ENCODE data around the gene NUP205. TPM values are rescaled to one million over a fixed set of nuclear protein-coding genes. Genes with fewer than 3 reads are reported as not detected.

Gene NUP205
- total RNA-seq, 1 donor from 2014 or later, result 27.0 TPM

DNA sequence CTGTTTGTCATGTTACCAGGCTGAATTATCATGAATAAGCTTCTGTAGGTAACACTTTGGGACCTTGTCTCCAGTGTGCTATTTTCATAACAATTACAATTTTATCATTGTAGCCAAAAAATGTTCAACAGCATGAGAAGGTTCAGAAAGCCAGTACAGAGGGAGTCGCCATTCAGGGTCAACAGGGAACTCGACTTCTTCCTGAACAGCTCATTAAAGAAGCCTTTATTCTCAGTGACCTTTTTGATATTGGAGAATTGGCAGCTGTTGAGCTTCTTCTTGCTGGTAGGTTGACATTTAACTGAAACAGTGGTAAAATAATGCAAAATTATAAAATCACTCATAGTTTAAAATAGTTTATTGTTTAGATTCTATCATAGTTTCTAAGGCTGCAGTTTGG is 15.8 kb downstream of the NUP205 start:
- H3K36me3 Mint-ChIP-seq (ENCODE audit: low read depth), result peaks cover 13% of the 10 kb centered on the region
- H3K4me3 Mint-ChIP-seq (ENCODE audit: unreplicated experiment), result no peak overlapping the region
- DNase-seq (ENCODE audit: low spot score), result no peak
- no peaks in the 10 kb centered on the region for H3K9me3 Mint-ChIP-seq (ENCODE audit: low read depth)
- H3K4me1 Mint-ChIP-seq (ENCODE audit: low read depth), result no peaks in the 10 kb centered on the region
- TF ChIP-seq, protein P1, sequence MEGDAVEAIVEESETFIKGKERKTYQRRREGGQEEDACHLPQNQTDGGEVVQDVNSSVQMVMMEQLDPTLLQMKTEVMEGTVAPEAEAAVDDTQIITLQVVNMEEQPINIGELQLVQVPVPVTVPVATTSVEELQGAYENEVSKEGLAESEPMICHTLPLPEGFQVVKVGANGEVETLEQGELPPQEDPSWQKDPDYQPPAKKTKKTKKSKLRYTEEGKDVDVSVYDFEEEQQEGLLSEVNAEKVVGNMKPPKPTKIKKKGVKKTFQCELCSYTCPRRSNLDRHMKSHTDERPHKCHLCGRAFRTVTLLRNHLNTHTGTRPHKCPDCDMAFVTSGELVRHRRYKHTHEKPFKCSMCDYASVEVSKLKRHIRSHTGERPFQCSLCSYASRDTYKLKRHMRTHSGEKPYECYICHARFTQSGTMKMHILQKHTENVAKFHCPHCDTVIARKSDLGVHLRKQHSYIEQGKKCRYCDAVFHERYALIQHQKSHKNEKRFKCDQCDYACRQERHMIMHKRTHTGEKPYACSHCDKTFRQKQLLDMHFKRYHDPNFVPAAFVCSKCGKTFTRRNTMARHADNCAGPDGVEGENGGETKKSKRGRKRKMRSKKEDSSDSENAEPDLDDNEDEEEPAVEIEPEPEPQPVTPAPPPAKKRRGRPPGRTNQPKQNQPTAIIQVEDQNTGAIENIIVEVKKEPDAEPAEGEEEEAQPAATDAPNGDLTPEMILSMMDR (IDR thresholded peaks at IDR 0.05), result no peak
- H3K27ac Mint-ChIP-seq (ENCODE audit: unreplicated experiment), result no peak overlapping the region
- no peaks in the 10 kb centered on the region for H3K27me3 Mint-ChIP-seq (ENCODE audit: low read depth)

DNA sequence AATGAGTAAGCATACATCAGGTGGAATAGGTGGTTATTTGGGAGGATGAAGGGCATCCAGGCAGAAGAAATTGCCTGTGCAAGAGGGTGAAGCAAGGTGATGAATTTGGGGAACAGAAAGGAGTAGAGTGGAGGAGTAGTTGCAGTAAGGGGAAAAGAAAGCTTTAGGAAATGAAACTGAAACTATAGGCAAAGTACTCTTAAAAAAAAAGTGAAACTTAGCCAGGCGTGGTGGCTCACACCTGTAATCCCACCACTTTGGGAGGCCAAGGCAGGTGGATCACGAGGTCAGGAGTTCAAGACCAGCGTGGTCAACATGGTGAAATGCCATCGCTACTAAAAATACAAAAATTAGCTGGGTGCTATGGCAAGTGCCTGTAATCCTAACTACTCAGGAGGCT is 17.6 kb downstream of the NUP205 start:
- no peaks in the 10 kb centered on the region for H3K4me1 Mint-ChIP-seq (ENCODE audit: low read depth)
- H3K27me3 Mint-ChIP-seq (ENCODE audit: low read depth), result no peaks in the 10 kb centered on the region
- DNase-seq (ENCODE audit: low spot score), result no peak
- no peak overlapping the region for H3K27ac Mint-ChIP-seq (ENCODE audit: unreplicated experiment)
- TF ChIP-seq, protein P1 (IDR thresholded peaks at IDR 0.05), result no peak
- H3K4me3 Mint-ChIP-seq (ENCODE audit: unreplicated experiment), result no peak overlapping the region
- peaks cover 17% of the 10 kb centered on the region for H3K36me3 Mint-ChIP-seq (ENCODE audit: low read depth)
- no peaks in the 10 kb centered on the region for H3K9me3 Mint-ChIP-seq (ENCODE audit: low read depth)

DNA sequence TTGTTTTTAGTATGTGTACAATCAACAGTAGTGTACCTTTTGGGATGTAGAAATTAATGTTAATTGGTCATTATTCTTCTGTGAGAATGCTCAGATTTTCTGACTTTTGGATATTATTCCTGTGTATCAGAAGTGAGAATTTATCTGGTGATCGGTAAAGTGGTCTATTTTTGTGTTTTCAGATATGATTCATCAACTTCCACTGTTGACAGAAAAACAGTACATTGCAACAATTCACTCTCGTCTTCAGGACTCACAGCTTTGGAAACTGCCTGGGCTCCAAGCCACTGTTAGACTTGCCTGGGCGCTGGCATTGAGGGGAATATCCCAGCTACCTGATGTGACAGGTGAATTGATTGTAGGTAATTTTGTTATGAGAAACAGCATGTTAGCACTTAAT is 20.9 kb downstream of the NUP205 start:
- Mint-ChIP-seq H3K4me1 (ENCODE audit: low read depth) (no peaks in the 10 kb centered on the region), H3K36me3 (ENCODE audit: low read depth) (peaks cover 16% of the 10 kb centered on the region), H3K4me3 (ENCODE audit: unreplicated experiment) (no peak overlapping the region)

DNA sequence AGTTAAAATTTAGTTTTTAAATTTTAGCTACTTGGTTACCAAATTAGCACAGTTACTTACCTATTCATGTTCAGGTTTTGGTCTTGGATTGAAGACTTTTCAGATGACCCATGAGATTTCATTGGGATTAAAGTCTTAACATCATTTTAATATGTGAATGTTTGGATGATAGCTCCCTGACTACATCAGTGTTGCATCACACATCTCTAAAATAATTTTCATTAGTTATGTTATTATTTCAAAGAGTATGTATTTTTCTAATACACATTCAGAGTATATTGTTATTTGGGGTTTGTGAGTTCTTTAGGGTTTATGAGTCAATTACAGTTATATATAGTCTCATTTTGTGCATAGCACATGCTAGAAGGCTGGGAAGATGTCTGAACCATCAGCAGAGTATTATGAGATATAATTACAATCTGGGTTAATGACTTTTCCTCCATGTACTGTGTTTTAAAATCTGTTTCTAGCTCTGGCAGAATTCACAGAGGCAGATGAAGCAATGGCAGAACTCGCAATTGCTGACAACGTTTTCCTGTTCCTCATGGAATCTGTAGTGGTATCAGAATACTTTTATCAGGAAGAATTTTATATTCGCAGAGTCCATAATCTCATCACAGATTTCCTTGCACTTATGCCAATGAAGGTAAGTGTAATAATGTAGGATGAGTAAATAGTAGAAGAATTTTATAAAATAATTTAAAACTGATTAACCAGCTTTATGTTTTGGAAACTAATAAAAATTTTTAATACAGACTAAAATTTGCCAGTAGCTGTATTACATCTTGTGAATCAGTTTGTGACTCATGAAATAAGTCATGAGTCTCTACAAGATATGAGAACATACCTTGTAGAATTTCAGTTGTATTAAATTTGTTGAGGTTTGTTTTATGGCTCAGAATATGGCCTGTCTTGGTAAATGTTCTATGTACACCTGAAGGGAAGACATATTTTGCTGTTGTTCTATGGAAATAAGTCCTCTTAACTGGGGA is 26.9 kb downstream of the NUP205 start:
- Mint-ChIP-seq H3K36me3 (ENCODE audit: low read depth) (peaks cover 26% of the 10 kb centered on the region), H3K27ac (ENCODE audit: unreplicated experiment) (no peak overlapping the region), H3K9me3 (ENCODE audit: low read depth) (peaks cover 8% of the 10 kb centered on the region), H3K4me3 (ENCODE audit: unreplicated experiment) (no peak overlapping the region), H3K4me1 (ENCODE audit: low read depth) (no peaks in the 10 kb centered on the region), H3K27me3 (ENCODE audit: low read depth) (no peaks in the 10 kb centered on the region)
- TF ChIP-seq, protein P1 (IDR thresholded peaks at IDR 0.05), result no peak
- DNase-seq (ENCODE audit: low spot score), result no peak

More for the DNA sequence above, 20.9 kb downstream of the NUP205 start:
- TF ChIP-seq, protein P1 (IDR thresholded peaks at IDR 0.05), result no peak
- no peak for DNase-seq (ENCODE audit: low spot score)
- H3K27me3 Mint-ChIP-seq (ENCODE audit: low read depth), result no peaks in the 10 kb centered on the region
- no peaks in the 10 kb centered on the region for H3K9me3 Mint-ChIP-seq (ENCODE audit: low read depth)
- no peak overlapping the region for H3K27ac Mint-ChIP-seq (ENCODE audit: unreplicated experiment)

DNA sequence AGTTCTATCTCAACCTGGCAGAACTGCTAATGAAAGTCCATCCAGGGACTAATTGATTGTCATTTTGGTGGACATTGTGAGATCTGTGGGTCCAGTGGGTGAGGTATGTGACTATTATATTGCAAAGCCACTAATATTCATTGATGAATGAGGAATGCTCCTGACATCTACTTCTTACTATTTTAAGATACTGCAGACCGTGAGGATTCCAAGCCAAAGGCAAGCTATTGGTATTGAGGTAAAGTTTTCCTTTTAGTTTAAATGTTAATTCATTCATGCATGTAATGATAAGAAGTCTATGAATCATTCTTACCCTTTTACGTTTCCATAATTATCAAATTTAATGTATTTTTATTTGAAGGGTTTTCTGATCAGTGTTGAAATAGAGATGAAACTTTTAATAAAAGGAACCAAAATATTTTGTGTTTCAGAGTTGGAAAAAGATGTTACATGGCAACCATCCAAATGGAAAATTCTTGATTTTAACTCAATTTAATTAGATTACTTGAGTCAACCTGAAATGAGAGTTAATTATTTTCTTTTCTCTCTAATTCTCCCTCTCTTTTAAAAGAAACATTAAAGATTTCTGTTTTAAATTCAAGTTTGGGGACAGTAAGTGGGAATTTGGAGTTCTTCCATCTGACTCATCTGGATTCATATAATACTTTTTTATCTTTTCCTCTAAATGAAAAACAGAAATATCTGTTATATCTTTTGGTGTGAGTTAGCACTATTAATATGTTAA is 39.6 kb downstream of the NUP205 start:
- no peaks in the 10 kb centered on the region for H3K27me3 Mint-ChIP-seq (ENCODE audit: low read depth)
- no peak overlapping the region for H3K4me3 Mint-ChIP-seq (ENCODE audit: unreplicated experiment)
- TF ChIP-seq, protein P1 (IDR thresholded peaks at IDR 0.05), result no peak
- H3K27ac Mint-ChIP-seq (ENCODE audit: unreplicated experiment), result no peak overlapping the region
- peaks cover 19% of the 10 kb centered on the region for H3K36me3 Mint-ChIP-seq (ENCODE audit: low read depth)
- H3K4me1 Mint-ChIP-seq (ENCODE audit: low read depth), result peaks cover 10% of the 10 kb centered on the region
- no peak for DNase-seq (ENCODE audit: low spot score)
- H3K9me3 Mint-ChIP-seq (ENCODE audit: low read depth), result no peaks in the 10 kb centered on the region
